HepG2 (cell line): ENCODE results near the gene RLF.

Source experiments
- KMT2A ChIP-seq: sonication (generic); formaldehyde crosslinking; IDR thresholded peaks from 2 replicates; pipeline ENCODE4 v1.4.0; 2020; ENCODE audit warnings: missing genetic modification reagents
- POLR2AphosphoS5 ChIP-seq: IDR thresholded peaks from 2 replicates; pipeline ENCODE4 v1.6.1; 2012; ENCODE audit warnings: low read depth, low read length
- REXO4 ChIP-seq: sonication (generic); formaldehyde crosslinking; IDR thresholded peaks from 2 replicates; pipeline ENCODE4 v1.8.0; 2022; ENCODE audit warnings: missing genetic modification reagents, mild to moderate bottlenecking, borderline replicate concordance

DNA sequence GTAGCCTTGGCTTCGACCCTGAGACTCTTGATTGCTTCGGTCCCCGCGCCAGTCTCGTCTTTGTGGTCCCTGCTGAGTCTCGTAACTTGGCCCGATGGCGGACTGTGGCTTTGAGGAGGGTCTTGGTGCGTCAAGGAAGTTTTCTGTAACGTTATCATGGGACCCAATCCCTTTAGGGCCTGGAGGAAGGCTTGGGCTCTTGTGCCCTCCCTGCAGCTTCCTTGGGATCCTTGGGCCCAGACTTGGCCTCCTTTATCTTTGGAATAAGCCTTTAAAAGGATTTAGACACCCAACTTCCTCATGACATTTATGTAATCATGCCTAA lies 97.2 kb downstream of the RLF start:
- TF ChIP-seq KMT2A = no peak
- TF ChIP-seq POLR2AphosphoS5 = no peak
- TF ChIP-seq REXO4 (CRISPR knock-in tag) = no peak
